Measurements from ENCODE around the gene SEC14L5. TPM values are rescaled to one million over a fixed set of nuclear protein-coding genes. Genes with fewer than 3 reads are reported as not detected.

SEC14L5 gene
- total RNA-seq, 2 experiments from 2014 or later = not detected

GRCh38 chr16:4970010-4970409 lies 11.9 kb downstream of the SEC14L5 start:
- H3K27me3 Mint-ChIP-seq = peaks cover 2% of the 10 kb centered on the region
- ATAC-seq (no peak), DNase-seq (no peak)
- peaks cover 18% of the 10 kb centered on the region for H3K4me1 Mint-ChIP-seq
- no peak overlapping the region for H3K27ac Mint-ChIP-seq
- H3K9me3 Mint-ChIP-seq (ENCODE audit: low read depth) = peaks cover 10% of the 10 kb centered on the region
- no peak overlapping the region for H3K4me3 Mint-ChIP-seq
- CTCF ChIA-PET = interaction anchor here (0.7 to 1.1 kb wide), 2 partner anchors 10 to 14 kb away, joined by 3 read pairs; no protein-coding TSS in a partner anchor
- H3K36me3 Mint-ChIP-seq = peaks cover 14% of the 10 kb centered on the region

- Mint-ChIP-seq H3K4me1 (peaks cover 18% of the 10 kb centered on the region), H3K9me3 (ENCODE audit: low read depth) (peaks cover 10% of the 10 kb centered on the region), H3K27ac (peak overlapping the region; percentile 85), H3K4me3 (no peak overlapping the region), H3K27me3 (no peaks in the 10 kb centered on the region), H3K36me3 (peaks cover 17% of the 10 kb centered on the region)
- CTCF ChIA-PET = interaction anchor here (1.0 kb wide), 1 partner anchor 17 kb away, joined by 3 read pairs; no protein-coding TSS in a partner anchor
- DNase-seq (peak; percentile 54), ATAC-seq (peak; percentile 74)
Measured at GRCh38 chr16:4972938-4973587, 14.9 kb downstream of the SEC14L5 start.

GRCh38 chr16:4976079-4976478 lies 17.9 kb downstream of the SEC14L5 start:
- no peak overlapping the region for H3K27ac Mint-ChIP-seq
- peaks cover 17% of the 10 kb centered on the region for H3K36me3 Mint-ChIP-seq
- H3K4me1 Mint-ChIP-seq = peaks cover 18% of the 10 kb centered on the region
- DNase-seq (no peak), ATAC-seq (no peak)
- H3K27me3 Mint-ChIP-seq = peaks cover 7% of the 10 kb centered on the region
- H3K9me3 Mint-ChIP-seq (ENCODE audit: low read depth) = peaks cover 10% of the 10 kb centered on the region
- no peak overlapping the region for H3K4me3 Mint-ChIP-seq
- CTCF ChIA-PET = interaction anchor here (0.8 kb wide), 1 partner anchor 9 kb away, joined by 3 read pairs; no protein-coding TSS in a partner anchor

- peaks cover 8% of the 10 kb centered on the region for H3K9me3 Mint-ChIP-seq (ENCODE audit: low read depth)
- CTCF ChIA-PET = no interaction called here
Measured at GRCh38 chr16:4976611-4977145, 18.5 kb downstream of the SEC14L5 start.

GRCh38 chr16:4979164-4979563 lies 21.0 kb downstream of the SEC14L5 start:
- no peak for DNase-seq
- Mint-ChIP-seq H3K4me3 (no peak overlapping the region), H3K4me1 (no peaks in the 10 kb centered on the region), H3K9me3 (ENCODE audit: low read depth) (no peaks in the 10 kb centered on the region), H3K27ac (no peak overlapping the region), H3K36me3 (peaks cover 2% of the 10 kb centered on the region), H3K27me3 (peaks cover 7% of the 10 kb centered on the region)
- CTCF ChIA-PET = no interaction called here
- ATAC-seq = no peak

More at GRCh38 chr16:4976611-4977145, 18.5 kb downstream of the SEC14L5 start:
- Mint-ChIP-seq H3K4me3 (no peak overlapping the region), H3K27ac (no peak overlapping the region), H3K4me1 (peaks cover 18% of the 10 kb centered on the region), H3K27me3 (peaks cover 7% of the 10 kb centered on the region), H3K36me3 (peaks cover 12% of the 10 kb centered on the region)
- DNase-seq = no peak
- ATAC-seq = no peak

- CTCF ChIA-PET = no interaction called here
- Mint-ChIP-seq H3K9me3 (ENCODE audit: low read depth) (no peaks in the 10 kb centered on the region), H3K27ac (no peak overlapping the region), H3K36me3 (peaks cover 2% of the 10 kb centered on the region), H3K27me3 (peaks cover 10% of the 10 kb centered on the region), H3K4me1 (no peaks in the 10 kb centered on the region), H3K4me3 (no peak overlapping the region)
- ATAC-seq = no peak
- no peak for DNase-seq
Measured at GRCh38 chr16:4979736-4980660, 21.9 kb downstream of the SEC14L5 start.

GRCh38 chr16:4980691-4981090 lies 22.6 kb downstream of the SEC14L5 start:
- H3K9me3 Mint-ChIP-seq (ENCODE audit: low read depth) = no peaks in the 10 kb centered on the region
- H3K4me3 Mint-ChIP-seq = no peak overlapping the region
- H3K36me3 Mint-ChIP-seq = no peaks in the 10 kb centered on the region
- ATAC-seq = no peak
- H3K4me1 Mint-ChIP-seq = no peaks in the 10 kb centered on the region
- H3K27ac Mint-ChIP-seq = no peak overlapping the region
- peaks cover 10% of the 10 kb centered on the region for H3K27me3 Mint-ChIP-seq
- DNase-seq = no peak
- CTCF ChIA-PET = no interaction called here

GRCh38 chr16:4981473-4981872 lies 23.3 kb downstream of the SEC14L5 start:
- H3K9me3 Mint-ChIP-seq (ENCODE audit: low read depth) = no peaks in the 10 kb centered on the region

GRCh38 chr16:4982056-4982867 lies 24.1 kb downstream of the SEC14L5 start:
- Mint-ChIP-seq H3K36me3 (peaks cover 2% of the 10 kb centered on the region), H3K4me3 (no peak overlapping the region), H3K9me3 (ENCODE audit: low read depth) (no peaks in the 10 kb centered on the region), H3K27me3 (peaks cover 23% of the 10 kb centered on the region), H3K27ac (no peak overlapping the region), H3K4me1 (no peaks in the 10 kb centered on the region)
- ATAC-seq (no peak), DNase-seq (no peak)
- CTCF ChIA-PET = no interaction called here

More at GRCh38 chr16:4981473-4981872, 23.3 kb downstream of the SEC14L5 start:
- H3K4me1 Mint-ChIP-seq = no peaks in the 10 kb centered on the region
- H3K27me3 Mint-ChIP-seq = peaks cover 17% of the 10 kb centered on the region
- H3K36me3 Mint-ChIP-seq = no peaks in the 10 kb centered on the region
- no peak overlapping the region for H3K4me3 Mint-ChIP-seq
- ATAC-seq (no peak), DNase-seq (no peak)
- CTCF ChIA-PET = no interaction called here
- no peak overlapping the region for H3K27ac Mint-ChIP-seq

- Mint-ChIP-seq H3K36me3 (peaks cover 2% of the 10 kb centered on the region), H3K27me3 (peaks cover 37% of the 10 kb centered on the region), H3K4me3 (no peak overlapping the region), H3K27ac (no peak overlapping the region), H3K9me3 (ENCODE audit: low read depth) (no peaks in the 10 kb centered on the region), H3K4me1 (no peaks in the 10 kb centered on the region)
- DNase-seq = no peak
- no peak for ATAC-seq
- CTCF ChIA-PET = interaction anchor here (1.1 kb wide), 1 partner anchor 8 kb away, joined by 3 read pairs; no protein-coding TSS in a partner anchor
Measured at GRCh38 chr16:4984174-4984990, 26.3 kb downstream of the SEC14L5 start.

GRCh38 chr16:4987250-4987579 lies 29.1 kb downstream of the SEC14L5 start:
- CTCF ChIA-PET = interaction anchor here (0.8 kb wide), 1 partner anchor 25 kb away, joined by 3 read pairs; no protein-coding TSS in a partner anchor
- H3K9me3 Mint-ChIP-seq (ENCODE audit: low read depth) = no peaks in the 10 kb centered on the region
- peaks cover 39% of the 10 kb centered on the region for H3K27me3 Mint-ChIP-seq
- no peak overlapping the region for H3K27ac Mint-ChIP-seq
- DNase-seq (no peak), ATAC-seq (no peak)
- H3K36me3 Mint-ChIP-seq = peaks cover 2% of the 10 kb centered on the region
- no peak overlapping the region for H3K4me3 Mint-ChIP-seq
- H3K4me1 Mint-ChIP-seq = no peaks in the 10 kb centered on the region

GRCh38 chr16:4987580-4988374 lies 29.6 kb downstream of the SEC14L5 start:
- Mint-ChIP-seq H3K36me3 (peaks cover 2% of the 10 kb centered on the region), H3K4me3 (no peak overlapping the region), H3K27ac (no peak overlapping the region), H3K27me3 (peaks cover 39% of the 10 kb centered on the region), H3K4me1 (no peaks in the 10 kb centered on the region), H3K9me3 (ENCODE audit: low read depth) (no peaks in the 10 kb centered on the region)
- ATAC-seq (no peak), DNase-seq (no peak)
- CTCF ChIA-PET = interaction anchor here (0.8 kb wide), 1 partner anchor 24 kb away, joined by 3 read pairs; no protein-coding TSS in a partner anchor

Measured in activated CD8-positive, alpha-beta memory T cell treated with anti-CD3 and anti-CD28 coated beads, Interleukin-2, amount 10 ng/mL, durations not matched to agents 7 days and 5 days (primary cell).